NCI-H82 treated with DMSO at 0.1 percent for 48 hours (cell line): ENCODE results near the gene METRNL.
"Not testable (repeated sequence)": the region's sequence is repeated elsewhere in the genome, so short reads cannot be mapped to it uniquely, and the experiment has no call there.

Experiments
- DNase-seq: peaks from one replicate; lab custom pipeline; 2025; ENCODE audit not compliant: unreplicated experiment; lab: John Stamatoyannopoulos, UW

Gene METRNL

GRCh38 chr17:83065660-83066542, 13.5 kb upstream of the METRNL start:
- DNase-seq = no peak

GRCh38 chr17:83066543-83066890, 12.9 kb upstream of the METRNL start:
- not testable (repeated sequence) for DNase-seq

GRCh38 chr17:83067071-83067717, 12.2 kb upstream of the METRNL start:
- DNase-seq = no peak

- no peak for DNase-seq
Observed at GRCh38 chr17:83067718-83068261, 11.6 kb upstream of the METRNL start.

GRCh38 chr17:83068641-83069570, 10.5 kb upstream of the METRNL start:
- no peak for DNase-seq

- DNase-seq = no peak
Observed at GRCh38 chr17:83069571-83069906, 9.9 kb upstream of the METRNL start.

GRCh38 chr17:83069931-83070742, 9.3 kb upstream of the METRNL start:
- DNase-seq = no peak

- no peak for DNase-seq
Observed at GRCh38 chr17:83070800-83071341, 8.5 kb upstream of the METRNL start.

GRCh38 chr17:83071365-83071764, 8.0 kb upstream of the METRNL start:
- no peak for DNase-seq

- no peak for DNase-seq
Observed at GRCh38 chr17:83071966-83072562, 7.3 kb upstream of the METRNL start.

GRCh38 chr17:83072600-83073358, 6.6 kb upstream of the METRNL start:
- DNase-seq = no peak

GRCh38 chr17:83073389-83074063, 5.9 kb upstream of the METRNL start:
- no peak for DNase-seq

- no peak for DNase-seq
Observed at GRCh38 chr17:83074486-83075223, 4.8 kb upstream of the METRNL start.

GRCh38 chr17:83075270-83075880, 4.0 kb upstream of the METRNL start:
- no peak for DNase-seq

- no peak for DNase-seq
Observed at GRCh38 chr17:83076938-83077337, 2.5 kb upstream of the METRNL start.

GRCh38 chr17:83077411-83077810, 2.0 kb upstream of the METRNL start:
- no peak for DNase-seq

GRCh38 chr17:83077939-83078338, 1.5 kb upstream of the METRNL start:
- DNase-seq = no peak
